Endothelial cell (in vitro differentiated cells): ENCODE results near the gene SCAP. TPM values are rescaled to one million over a fixed set of nuclear protein-coding genes. Genes with fewer than 3 reads are reported as not detected.

Experiments used
- DNase-seq: peaks from one replicate; pipeline ENCODE4 v3.0.0; 2021; ENCODE audit warnings: low spot score
- H3K27ac Mint-ChIP-seq: one replicate; pipeline ENCODE4 v1.8.0; 2021; ENCODE audit warnings: mixed read lengths, inconsistent platforms; ENCODE audit not compliant: unreplicated experiment
- H3K27me3 Mint-ChIP-seq: one replicate; pipeline ENCODE4 v1.8.0; 2021; ENCODE audit warnings: mild to moderate bottlenecking, moderate library complexity, mixed read lengths, inconsistent platforms; ENCODE audit not compliant: unreplicated experiment
- H3K36me3 Mint-ChIP-seq: one replicate; pipeline ENCODE4 v1.8.0; 2021; ENCODE audit warnings: mild to moderate bottlenecking, low read depth, mixed read lengths, inconsistent platforms; ENCODE audit not compliant: unreplicated experiment
- H3K4me1 Mint-ChIP-seq: one replicate; pipeline ENCODE4 v1.8.0; 2021; ENCODE audit warnings: mild to moderate bottlenecking, mixed read lengths, inconsistent platforms; ENCODE audit not compliant: unreplicated experiment
- H3K4me3 Mint-ChIP-seq: one replicate; pipeline ENCODE4 v1.8.0; 2021; ENCODE audit warnings: mild to moderate bottlenecking, mixed read lengths, inconsistent platforms; ENCODE audit not compliant: unreplicated experiment
- H3K9me3 Mint-ChIP-seq: one replicate; pipeline ENCODE4 v1.8.0; 2021; ENCODE audit warnings: mixed read lengths, inconsistent platforms; ENCODE audit not compliant: unreplicated experiment
- total RNA-seq: library from RNA; stranded (reverse); fragmentation: NEBNext Ultra II Directional; extraction: Animal tissue kit (Norgen Biotek cat#: 25700); gene quantifications from one replicate; pipeline ENCODE4 v1.2.1, GENCODE V29; 2021; ENCODE audit not compliant: unreplicated experiment
- TF ChIP-seq, protein P1 (sequence below): fragments of 200-600 bp; sonication (generic); IDR thresholded peaks from one replicate; pipeline ENCODE4 v1.5.0; 2021; ENCODE audit warnings: antibody characterized with exemption; ENCODE audit not compliant: unreplicated experiment

Gene SCAP
- total RNA-seq, 1 donor from 2014 or later = 88.6 TPM

GRCh38 chr3:47429476-47430270 lies 46.1 kb downstream of the SCAP start:
- peak overlapping the region; percentile 44 for H3K4me3 Mint-ChIP-seq
- H3K27me3 Mint-ChIP-seq = peaks cover 2% of the 10 kb centered on the region
- no peak overlapping the region for H3K27ac Mint-ChIP-seq
- TF ChIP-seq, protein P1, sequence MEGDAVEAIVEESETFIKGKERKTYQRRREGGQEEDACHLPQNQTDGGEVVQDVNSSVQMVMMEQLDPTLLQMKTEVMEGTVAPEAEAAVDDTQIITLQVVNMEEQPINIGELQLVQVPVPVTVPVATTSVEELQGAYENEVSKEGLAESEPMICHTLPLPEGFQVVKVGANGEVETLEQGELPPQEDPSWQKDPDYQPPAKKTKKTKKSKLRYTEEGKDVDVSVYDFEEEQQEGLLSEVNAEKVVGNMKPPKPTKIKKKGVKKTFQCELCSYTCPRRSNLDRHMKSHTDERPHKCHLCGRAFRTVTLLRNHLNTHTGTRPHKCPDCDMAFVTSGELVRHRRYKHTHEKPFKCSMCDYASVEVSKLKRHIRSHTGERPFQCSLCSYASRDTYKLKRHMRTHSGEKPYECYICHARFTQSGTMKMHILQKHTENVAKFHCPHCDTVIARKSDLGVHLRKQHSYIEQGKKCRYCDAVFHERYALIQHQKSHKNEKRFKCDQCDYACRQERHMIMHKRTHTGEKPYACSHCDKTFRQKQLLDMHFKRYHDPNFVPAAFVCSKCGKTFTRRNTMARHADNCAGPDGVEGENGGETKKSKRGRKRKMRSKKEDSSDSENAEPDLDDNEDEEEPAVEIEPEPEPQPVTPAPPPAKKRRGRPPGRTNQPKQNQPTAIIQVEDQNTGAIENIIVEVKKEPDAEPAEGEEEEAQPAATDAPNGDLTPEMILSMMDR = no peak
- no peaks in the 10 kb centered on the region for H3K9me3 Mint-ChIP-seq
- peaks cover 38% of the 10 kb centered on the region for H3K36me3 Mint-ChIP-seq
- no peaks in the 10 kb centered on the region for H3K4me1 Mint-ChIP-seq
- DNase-seq = no peak

DNA sequence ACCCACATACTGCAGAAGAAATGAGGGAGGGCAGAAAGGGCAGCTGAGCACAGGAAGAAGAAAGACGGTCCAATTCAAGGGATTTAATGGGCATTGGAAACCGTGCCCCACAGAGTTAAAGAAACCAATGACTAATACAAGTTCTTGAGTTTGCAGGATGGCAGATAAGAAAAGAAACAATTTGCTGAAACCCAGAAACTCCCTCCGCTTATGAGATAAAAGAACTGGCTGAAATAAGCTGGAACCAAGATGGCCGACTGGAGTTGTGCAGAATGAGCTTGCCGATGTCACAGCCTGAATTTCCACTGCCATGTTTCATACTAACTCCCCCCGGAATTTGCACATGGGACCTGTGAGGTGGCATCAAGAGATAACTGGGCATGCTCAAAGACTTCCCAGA lies 47.1 kb downstream of the SCAP start:
- H3K9me3 Mint-ChIP-seq = no peaks in the 10 kb centered on the region
- H3K4me3 Mint-ChIP-seq = no peak overlapping the region
- TF ChIP-seq, protein P1 = no peak
- no peak overlapping the region for H3K27ac Mint-ChIP-seq
- no peaks in the 10 kb centered on the region for H3K4me1 Mint-ChIP-seq
- H3K36me3 Mint-ChIP-seq = peaks cover 38% of the 10 kb centered on the region
- no peak for DNase-seq
- peaks cover 2% of the 10 kb centered on the region for H3K27me3 Mint-ChIP-seq

DNA sequence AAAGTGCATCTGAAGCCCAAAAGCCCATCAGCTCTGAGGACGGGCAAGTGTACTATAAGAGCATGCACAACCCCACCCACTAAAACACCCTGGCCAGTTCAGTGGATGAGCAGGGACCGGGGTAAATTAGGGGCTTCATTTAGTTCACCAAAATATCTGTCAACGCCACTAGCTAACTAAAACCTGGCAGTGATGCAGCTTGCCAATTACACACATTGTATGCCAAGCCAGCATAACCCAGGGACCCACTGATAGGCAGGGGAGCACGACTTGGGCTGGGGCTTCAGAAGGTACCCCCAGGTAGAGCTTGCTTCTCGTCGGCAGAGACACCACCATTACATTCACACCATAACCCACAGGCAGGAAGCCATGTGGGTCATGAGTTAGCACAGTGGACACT lies 47.9 kb downstream of the SCAP start:
- Mint-ChIP-seq H3K27ac (no peak overlapping the region), H3K4me3 (no peak overlapping the region), H3K36me3 (peaks cover 36% of the 10 kb centered on the region), H3K27me3 (peaks cover 4% of the 10 kb centered on the region), H3K9me3 (no peaks in the 10 kb centered on the region), H3K4me1 (no peaks in the 10 kb centered on the region)
- TF ChIP-seq, protein P1 = no peak
- DNase-seq = no peak

DNA sequence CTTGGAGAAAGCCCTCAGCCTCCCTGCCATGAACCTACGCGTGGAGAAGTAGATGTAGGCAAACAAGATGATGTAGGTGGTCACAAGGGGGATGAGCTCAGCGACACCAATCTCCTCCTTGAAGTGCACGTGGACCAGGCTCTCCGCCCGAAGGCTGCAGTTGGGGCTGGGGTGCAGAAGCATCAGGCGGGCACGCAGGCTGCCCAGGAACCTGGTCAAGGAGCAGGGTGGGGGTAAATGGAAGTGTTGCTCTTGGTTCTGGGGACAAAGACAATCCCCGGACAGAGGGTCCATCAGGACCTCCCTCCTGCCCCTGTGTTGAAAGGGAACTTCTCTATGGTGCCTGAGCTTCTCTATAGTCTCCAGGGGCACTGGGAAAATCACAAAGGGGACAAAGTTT lies 49.8 kb downstream of the SCAP start:
- peaks cover 7% of the 10 kb centered on the region for H3K4me1 Mint-ChIP-seq
- TF ChIP-seq, protein P1 = no peak
- no peak overlapping the region for H3K4me3 Mint-ChIP-seq
- H3K36me3 Mint-ChIP-seq = peaks cover 36% of the 10 kb centered on the region
- H3K27ac Mint-ChIP-seq = no peak overlapping the region
- peaks cover 9% of the 10 kb centered on the region for H3K27me3 Mint-ChIP-seq
- DNase-seq = no peak
- H3K9me3 Mint-ChIP-seq = no peaks in the 10 kb centered on the region

DNA sequence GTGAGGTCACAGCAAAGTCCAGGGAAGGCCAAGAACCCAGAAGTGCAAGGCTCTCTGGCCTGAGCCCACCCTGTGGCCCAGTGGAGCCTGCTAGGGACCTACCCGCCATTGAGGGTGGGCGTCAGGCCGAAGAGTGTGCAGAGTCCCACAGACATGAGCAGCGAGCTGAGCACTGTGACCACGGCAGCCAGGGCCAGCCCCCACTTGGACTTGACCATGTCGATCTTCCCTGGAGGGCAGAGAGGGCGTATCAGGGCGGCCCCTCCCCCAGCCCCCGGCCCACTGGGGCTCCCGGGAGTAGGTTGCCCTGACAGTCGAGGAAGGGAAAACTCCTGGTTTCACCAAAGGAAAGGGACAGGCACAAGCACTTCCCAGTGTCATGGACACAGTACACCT lies 50.4 kb downstream of the SCAP start:
- Mint-ChIP-seq H3K9me3 (no peaks in the 10 kb centered on the region), H3K4me3 (peak overlapping the region; percentile 2), H3K4me1 (peaks cover 7% of the 10 kb centered on the region), H3K36me3 (peaks cover 32% of the 10 kb centered on the region), H3K27me3 (peaks cover 9% of the 10 kb centered on the region), H3K27ac (no peak overlapping the region)
- TF ChIP-seq, protein P1 = no peak
- no peak for DNase-seq
